HepG2 (cell line): ENCODE data around the gene DYSF.

Source experiments
- RAD51 ChIP-seq: fragments of 450-650 bp; IDR thresholded peaks from 2 replicates; pipeline ENCODE4 v1.6.1; 2016; ENCODE audit warnings: borderline replicate concordance
- ZNF263 ChIP-seq: sonication (generic); formaldehyde crosslinking; IDR thresholded peaks from 2 replicates; pipeline ENCODE4 v1.4.0; 2020; ENCODE audit warnings: missing genetic modification reagents

DNA sequence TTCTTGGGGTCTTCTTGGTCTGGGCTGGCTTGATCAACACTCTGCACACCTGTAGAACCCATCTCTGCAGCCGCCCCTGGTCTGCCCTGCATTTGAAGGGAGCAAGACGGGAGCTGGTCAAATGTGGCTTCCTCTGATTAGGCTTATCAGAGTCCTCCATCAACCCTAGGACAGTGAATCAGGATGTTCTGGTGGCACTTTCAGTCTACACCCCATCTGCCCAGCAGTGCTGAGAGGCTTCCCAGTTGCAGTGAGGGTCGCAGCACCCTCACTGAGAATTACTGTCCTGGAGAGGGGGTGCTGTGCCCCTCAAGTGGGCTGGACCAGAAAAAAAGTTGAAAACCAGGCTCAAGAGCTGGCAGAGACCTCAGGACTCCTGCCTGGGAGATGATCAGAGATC is 152.9 kb downstream of the DYSF start:
- TF ChIP-seq RAD51 (no peak), ZNF263 (CRISPR knock-in tag) (no peak)
